ENCODE measurements around the gene TMEM132D. TPM values are rescaled to one million over a fixed set of nuclear protein-coding genes. Genes with fewer than 3 reads are reported as not detected.

The TMEM132D gene
- total and polyA plus RNA-seq, 2 experiments from 2014 or later: 2.0 to 2.4 TPM

GRCh38 chr12:129258781-129259318 is 645.0 kb downstream of the TMEM132D start:
- H3K4me2 ChIP-seq: no peak overlapping the region
- H3K79me2 ChIP-seq: no peaks in the 10 kb centered on the region
- no peaks in the 10 kb centered on the region for H3K4me1 ChIP-seq (ENCODE audit: insufficient read depth)
- no peaks in the 10 kb centered on the region for H3K36me3 ChIP-seq (replicated peaks; ENCODE audit: insufficient read depth, low read depth)
- no peaks in the 10 kb centered on the region for H4K20me1 ChIP-seq (ENCODE audit: insufficient read depth, poor library complexity, severe bottlenecking)
- no peak for TF ChIP-seq EZH2phosphoT487 (IDR thresholded peaks at IDR 0.05; ENCODE audit: low read depth, severe bottlenecking, unreplicated experiment)
- TF ChIP-seq CTCF (IDR thresholded peaks at IDR 0.05; ENCODE audit: poor library complexity): no peak
- no peak for TF ChIP-seq EZH2 (IDR thresholded peaks at IDR 0.05; ENCODE audit: borderline replicate concordance)
- H3K4me3 ChIP-seq: no peak overlapping the region
- H3K27me3 ChIP-seq: no peaks in the 10 kb centered on the region
- H3K27ac ChIP-seq: no peak overlapping the region
- no peak overlapping the region for H2AFZ ChIP-seq
- H3K9me2 ChIP-seq (replicated peaks; ENCODE audit: insufficient read depth): no peaks in the 10 kb centered on the region
- no peak for DNase-seq (ENCODE audit: low spot score)
- 71% methylated on average over 5 of the region's 5 CpGs for WGBS (ENCODE audit: low lambda C conversion rate, missing lambda C conversion rate)
- no peaks in the 10 kb centered on the region for H3K9me3 ChIP-seq (ENCODE audit: low read depth)

GRCh38 chr12:129257524-129257923 is 646.3 kb downstream of the TMEM132D start:
- no peaks in the 10 kb centered on the region for H4K20me1 ChIP-seq (ENCODE audit: insufficient read depth, poor library complexity, severe bottlenecking)
- H3K9me2 ChIP-seq (replicated peaks; ENCODE audit: insufficient read depth): no peaks in the 10 kb centered on the region
- no peaks in the 10 kb centered on the region for H3K4me1 ChIP-seq (ENCODE audit: insufficient read depth)
- TF ChIP-seq CTCF (IDR thresholded peaks at IDR 0.05; ENCODE audit: poor library complexity) (no peak), EZH2phosphoT487 (IDR thresholded peaks at IDR 0.05; ENCODE audit: low read depth, severe bottlenecking, unreplicated experiment) (no peak)
- H2AFZ ChIP-seq: no peak overlapping the region
- DNase-seq (ENCODE audit: low spot score): no peak
- no peak overlapping the region for H3K4me3 ChIP-seq
- no peaks in the 10 kb centered on the region for H3K79me2 ChIP-seq
- H3K27me3 ChIP-seq: no peaks in the 10 kb centered on the region
- WGBS (ENCODE audit: low lambda C conversion rate, missing lambda C conversion rate): 89% methylated on average over 3 of the region's 3 CpGs
- H3K36me3 ChIP-seq (replicated peaks; ENCODE audit: insufficient read depth, low read depth): no peaks in the 10 kb centered on the region
- no peak overlapping the region for H3K27ac ChIP-seq
- H3K4me2 ChIP-seq: no peak overlapping the region
- no peaks in the 10 kb centered on the region for H3K9me3 ChIP-seq (ENCODE audit: low read depth)

- H3K9me3 ChIP-seq (ENCODE audit: low read depth): no peaks in the 10 kb centered on the region
- no peak overlapping the region for H3K4me2 ChIP-seq
These were observed 657.2 kb downstream of the TMEM132D start for GRCh38 chr12:129246630-129247029.

More at GRCh38 chr12:129246630-129247029, 657.2 kb downstream of the TMEM132D start:
- Histone ChIP-seq H3K4me3 (no peak overlapping the region), H3K36me3 (replicated peaks; ENCODE audit: insufficient read depth, low read depth) (no peaks in the 10 kb centered on the region), H3K9me2 (replicated peaks; ENCODE audit: insufficient read depth) (no peaks in the 10 kb centered on the region), H3K79me2 (no peaks in the 10 kb centered on the region), H3K27ac (no peak overlapping the region), H3K27me3 (no peaks in the 10 kb centered on the region), H3K4me1 (ENCODE audit: insufficient read depth) (no peaks in the 10 kb centered on the region), H2AFZ (no peak overlapping the region), H4K20me1 (ENCODE audit: insufficient read depth, poor library complexity, severe bottlenecking) (no peaks in the 10 kb centered on the region)
- 91% methylated on average over 2 of the region's 2 CpGs for WGBS (ENCODE audit: low lambda C conversion rate, missing lambda C conversion rate)
- no peak for DNase-seq (ENCODE audit: low spot score)
- TF ChIP-seq EZH2phosphoT487 (IDR thresholded peaks at IDR 0.05; ENCODE audit: low read depth, severe bottlenecking, unreplicated experiment): no peak
- no peak for TF ChIP-seq CTCF (IDR thresholded peaks at IDR 0.05; ENCODE audit: poor library complexity)
- TF ChIP-seq EZH2 (IDR thresholded peaks at IDR 0.05; ENCODE audit: borderline replicate concordance): no peak
